Upper lobe of left lung (tissue), 4 donors: Measurements from ENCODE around the gene MACROD2.

Experiments used
- CTCF ChIP-seq, 6 experiments: fragments of 450-650 bp in 4 of 6; fragments of 200-600 bp in 2 of 6; sonication (generic) in 2 of 6; IDR thresholded peaks; one replicate each; pipeline ENCODE4 v1.5.1; 2016 to 2019; ENCODE audit warnings: antibody characterized with exemption in 6 of 6
- EP300 ChIP-seq, 4 donors: sonication (generic); formaldehyde crosslinking; IDR thresholded peaks; one replicate each; pipeline ENCODE4 v1.5.1; 2017; ENCODE audit warnings: antibody characterized with exemption in 4 of 4, control low read depth in 2 of 4
- POLR2A ChIP-seq, 4 donors: fragments of 450-650 bp; IDR thresholded peaks; one replicate each; pipeline ENCODE4 v1.5.1; 2016 to 2017; ENCODE audit warnings: antibody characterized with exemption in 4 of 4, mild to moderate bottlenecking in 2 of 4
- POLR2AphosphoS5 ChIP-seq, 2 donors: sonication (generic); formaldehyde crosslinking; IDR thresholded peaks; one replicate each; pipeline ENCODE4 v1.5.1; 2017; ENCODE audit warnings: antibody characterized with exemption in 2 of 2

DNA sequence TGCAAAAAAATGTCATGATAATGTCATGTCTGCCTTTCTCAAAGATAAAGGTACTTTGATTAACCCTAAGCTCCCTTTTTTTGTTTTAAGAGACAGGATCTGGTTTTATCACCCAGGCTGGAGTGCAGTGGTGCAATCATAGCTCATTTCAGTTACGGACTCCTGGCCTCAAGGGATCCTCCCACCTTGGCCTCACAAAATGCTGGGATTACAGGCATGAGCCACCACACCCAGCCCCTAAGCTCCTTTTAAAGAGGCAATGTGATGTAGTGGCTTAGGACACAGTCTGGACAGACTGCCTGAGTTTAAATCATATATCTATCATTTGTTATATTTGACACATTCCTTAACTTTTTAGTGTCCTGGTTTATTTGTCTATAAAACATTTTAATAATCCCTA lies 265.1 kb downstream of the MACROD2 start:
- no peak for TF ChIP-seq POLR2A (IDR thresholded peaks at IDR 0.05)
- no peak for TF ChIP-seq CTCF (IDR thresholded peaks at IDR 0.05)
- no peak for TF ChIP-seq EP300 (IDR thresholded peaks at IDR 0.05)
- TF ChIP-seq POLR2AphosphoS5 (IDR thresholded peaks at IDR 0.05), result no peak
